ENCODE data around the gene DYRK1A.
"Not testable (repeated sequence)": the region's sequence is repeated elsewhere in the genome, so short reads cannot be mapped to it uniquely, and the experiment has no call there.

The DYRK1A gene

DNA sequence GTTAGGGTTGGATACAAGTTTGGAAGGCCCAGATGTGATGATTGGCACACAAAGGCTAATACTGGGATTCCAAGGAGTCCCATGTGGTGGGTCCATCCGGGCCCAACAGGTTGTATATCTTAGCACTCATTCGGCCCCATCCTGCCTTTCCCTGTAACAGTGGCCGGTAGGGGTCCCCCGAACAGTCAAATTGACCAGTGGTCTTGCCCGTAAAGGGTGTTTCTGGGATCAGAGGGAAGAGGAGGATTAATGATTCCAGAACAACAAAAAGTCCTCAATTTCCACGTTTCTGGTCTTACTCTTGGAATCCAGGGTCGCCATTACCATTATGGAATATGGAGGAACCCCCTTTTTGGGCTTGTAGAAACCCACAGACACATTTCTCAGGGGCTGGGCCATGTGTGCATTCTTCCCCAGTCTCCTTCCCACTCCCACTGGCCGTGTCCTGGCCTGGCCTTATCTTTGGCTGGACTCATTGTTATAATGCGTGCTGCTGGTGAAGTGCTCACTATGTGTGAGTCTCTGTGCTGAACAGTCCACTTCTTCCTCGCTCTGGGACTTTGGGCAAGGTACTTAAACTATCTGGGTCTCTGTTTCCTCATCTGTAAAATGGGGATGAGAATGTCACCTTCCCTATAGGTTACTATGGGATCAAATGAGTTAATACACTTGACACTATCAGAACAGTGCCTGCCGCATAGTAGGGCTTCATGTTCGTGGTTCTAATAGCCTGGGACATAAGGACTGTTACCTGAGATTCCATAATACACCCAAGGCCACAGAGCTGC lies 161.8 kb downstream of the DYRK1A start:
- DNase-seq (ENCODE audit: low read depth), result no peak

DNA sequence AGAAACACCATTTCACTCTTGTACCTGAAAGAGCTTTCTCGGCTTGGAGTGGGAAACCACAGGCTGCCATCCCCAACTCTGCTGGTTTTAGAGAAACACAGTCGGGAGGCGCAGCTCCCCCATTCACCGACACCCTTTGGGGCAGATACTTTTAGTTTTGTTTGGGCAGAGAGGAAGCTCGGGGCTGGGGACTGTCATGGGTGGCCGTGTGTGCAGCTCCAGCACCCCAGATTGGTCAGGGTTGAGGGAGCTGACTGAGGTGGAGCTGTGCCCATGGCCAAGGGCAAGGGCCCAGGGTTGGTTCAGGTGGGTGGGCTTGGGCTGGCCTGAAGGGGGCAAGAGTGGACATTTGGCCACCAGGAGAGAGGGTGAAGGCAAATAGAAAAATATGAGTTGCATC lies 163.1 kb downstream of the DYRK1A start:
- no peak for DNase-seq (ENCODE audit: low read depth)

DNA sequence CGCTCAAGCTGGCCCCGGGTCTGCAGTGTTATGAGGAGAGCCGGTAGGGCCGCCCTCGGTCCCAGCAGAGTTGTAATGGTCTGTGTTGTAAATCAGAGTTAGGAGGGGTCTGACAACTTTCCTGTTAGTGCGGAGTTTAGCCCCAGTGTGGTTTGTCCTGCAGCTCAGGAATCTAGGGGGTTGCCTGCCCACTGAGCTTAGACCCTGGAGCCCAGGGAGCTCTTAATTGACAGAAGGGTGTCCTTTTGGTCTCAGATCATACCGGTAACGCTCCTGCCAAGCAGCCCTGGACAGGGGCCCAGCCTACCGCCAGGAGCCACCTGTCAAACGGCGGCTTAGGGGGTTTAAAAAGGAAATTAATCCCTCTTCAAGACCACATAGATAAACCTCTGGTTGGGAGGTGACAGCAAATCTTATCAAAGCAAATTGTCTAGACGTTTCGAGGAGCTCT lies 164.4 kb downstream of the DYRK1A start:
- DNase-seq (ENCODE audit: low read depth), result no peak

DNA sequence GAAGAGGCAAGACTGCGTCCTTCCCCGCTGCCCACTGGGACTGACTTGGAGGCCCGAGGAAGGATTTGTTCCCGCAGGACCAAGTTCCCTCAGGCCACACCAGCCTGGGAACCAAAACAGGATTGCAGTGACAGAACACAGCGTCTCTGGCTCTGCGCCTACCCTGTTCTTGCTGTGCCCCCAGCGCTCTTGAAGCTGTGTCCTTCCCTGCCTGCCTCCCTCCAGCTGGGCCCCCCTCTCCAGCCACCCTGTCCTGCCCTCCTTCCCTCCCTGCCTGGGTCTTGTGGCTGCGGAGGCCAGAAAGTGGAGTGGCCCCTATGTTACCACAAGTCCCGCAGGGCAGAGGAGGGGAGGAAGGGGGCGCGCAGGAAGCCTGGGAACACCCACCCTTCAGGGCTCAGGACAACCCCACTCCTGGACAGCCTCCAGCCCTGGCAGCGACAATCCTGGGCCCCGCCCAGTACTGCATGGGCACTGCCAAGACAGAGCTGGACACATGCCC lies 164.9 kb downstream of the DYRK1A start:
- DNase-seq (ENCODE audit: low read depth), result no peak

DNA sequence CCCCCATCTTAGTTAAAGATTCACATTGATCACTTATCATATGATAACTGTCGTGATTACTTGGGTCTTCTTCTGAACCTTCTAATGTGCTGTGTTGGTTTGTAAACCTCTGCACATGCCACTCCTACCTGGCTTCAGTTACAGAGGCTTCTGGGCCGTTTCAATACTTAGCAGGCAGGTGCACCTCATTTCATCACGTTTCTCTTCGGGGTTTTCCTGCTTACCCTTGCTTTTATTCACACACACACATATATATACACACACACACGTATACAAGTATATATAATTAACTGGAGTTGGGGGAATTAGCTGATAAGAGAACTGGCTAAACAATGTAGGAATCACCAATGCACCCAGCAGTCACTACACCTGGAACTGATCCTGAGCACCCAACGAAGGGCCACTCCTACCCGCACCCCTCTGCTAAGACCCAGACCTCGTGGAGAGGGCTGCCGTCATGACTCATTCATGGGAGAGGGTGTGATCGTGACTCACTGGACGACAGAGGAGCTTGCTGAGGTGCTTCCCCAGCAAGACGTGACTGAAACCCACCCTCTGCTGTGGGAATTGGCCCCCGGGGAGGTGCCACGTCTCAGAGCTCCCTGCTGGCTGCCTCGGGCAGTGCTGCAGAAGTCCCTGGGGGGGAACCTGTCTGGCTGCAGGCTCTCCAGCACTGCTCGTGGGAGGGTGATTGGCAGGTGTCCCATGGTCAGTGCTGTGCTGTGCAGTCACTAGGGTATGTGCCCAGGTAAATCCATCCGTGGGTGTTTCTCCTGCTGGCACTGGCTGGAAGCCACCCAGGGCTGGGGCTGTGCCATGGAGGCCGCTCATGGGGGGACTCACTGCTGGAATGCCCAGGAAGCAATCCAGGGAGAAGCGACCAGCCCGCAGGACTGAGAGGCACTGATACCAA lies 166.6 kb downstream of the DYRK1A start:
- peak; percentile 26 for DNase-seq (ENCODE audit: low read depth)

DNA sequence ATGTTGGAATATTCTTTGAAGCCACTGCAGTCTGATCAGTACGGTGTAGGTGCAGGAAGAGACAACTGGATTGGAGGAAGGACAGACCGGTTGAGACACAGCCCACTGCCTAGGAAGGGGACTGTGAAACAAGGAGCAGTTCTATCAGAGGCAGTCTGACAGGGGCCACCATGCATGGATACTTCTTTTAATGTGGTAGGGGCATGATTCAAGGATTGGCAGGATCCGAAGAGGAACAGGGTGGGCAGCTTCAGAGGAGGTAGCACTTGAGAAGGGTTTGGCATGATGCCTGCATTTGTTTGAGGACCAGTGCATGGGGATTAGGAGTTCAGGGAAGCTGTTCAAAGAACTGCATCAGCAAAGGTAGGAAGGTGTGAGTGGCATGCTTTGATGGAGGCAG lies 167.9 kb downstream of the DYRK1A start:
- DNase-seq (ENCODE audit: low read depth), result no peak

DNA sequence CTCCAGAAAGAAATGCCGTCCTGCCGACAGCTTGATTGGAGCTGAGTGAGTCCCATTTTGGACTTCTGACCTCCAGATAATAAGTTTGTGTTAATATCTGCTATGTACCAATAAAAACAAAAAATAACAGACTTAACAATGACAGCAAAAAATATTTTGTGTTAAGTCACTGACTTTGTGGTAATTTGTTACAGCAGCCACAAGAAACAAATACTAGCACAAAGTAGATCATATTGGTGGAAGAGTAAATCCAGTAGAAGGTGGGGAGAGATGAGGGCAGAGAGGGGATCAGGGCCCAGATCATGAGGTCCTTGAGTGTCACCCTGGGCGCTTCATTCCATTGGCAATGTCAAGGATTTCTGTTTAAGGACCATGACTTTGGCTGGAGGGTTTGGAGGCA lies 168.6 kb downstream of the DYRK1A start:
- DNase-seq (ENCODE audit: low read depth), result no peak

DNA sequence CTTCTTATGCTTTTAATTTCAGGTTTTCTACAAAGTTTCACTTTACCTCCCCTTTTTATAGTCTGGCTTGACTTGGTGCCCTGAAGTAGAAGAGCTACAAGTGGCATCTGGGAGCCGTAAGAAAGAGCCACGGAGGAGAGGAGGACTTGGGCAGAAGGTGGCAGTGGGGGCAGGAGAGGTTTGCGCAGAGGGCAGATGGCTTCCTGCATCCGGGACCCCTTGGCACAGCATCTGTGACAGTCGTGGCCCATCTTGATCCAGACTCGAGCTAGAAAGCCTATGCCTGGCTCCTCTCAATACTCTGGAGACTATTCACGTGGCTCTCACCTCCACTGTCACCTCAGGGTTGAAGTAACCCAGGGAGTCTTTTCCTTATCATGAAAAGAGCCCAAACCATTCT lies 169.1 kb downstream of the DYRK1A start:
- no peak for DNase-seq (ENCODE audit: low read depth)

DNA sequence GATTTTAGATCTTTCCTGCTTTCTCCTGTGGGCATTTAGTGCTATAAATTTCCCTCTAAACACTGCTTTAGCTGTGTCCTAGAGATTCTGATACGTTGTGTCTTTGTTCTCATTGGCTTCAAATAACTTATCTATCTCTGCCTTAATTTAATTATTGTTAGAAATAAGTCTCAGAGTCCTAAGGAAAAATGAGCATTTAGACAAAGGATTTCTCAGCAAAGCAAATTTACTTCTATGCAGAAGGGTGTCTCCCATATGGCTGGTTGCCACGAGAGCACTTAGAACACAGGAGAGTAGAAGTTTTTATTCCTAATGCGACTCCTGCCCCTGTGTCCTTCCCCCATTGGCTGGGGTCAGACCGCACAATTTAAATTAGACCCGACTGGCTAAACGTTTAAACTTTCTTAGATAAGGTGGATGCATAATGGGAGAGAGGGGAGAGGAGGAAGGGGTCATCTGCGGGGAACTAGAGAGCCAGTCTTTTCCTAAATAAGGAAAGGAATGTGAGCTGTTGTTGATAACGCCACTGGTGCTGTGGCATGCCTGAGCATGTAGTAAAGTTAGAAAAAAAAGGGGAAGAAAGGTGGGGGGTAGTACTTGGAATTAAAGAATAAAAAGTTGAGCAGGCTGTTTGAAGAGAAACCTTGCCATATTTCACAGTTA lies 170.2 kb downstream of the DYRK1A start:
- no peak for DNase-seq (ENCODE audit: low read depth)

DNA sequence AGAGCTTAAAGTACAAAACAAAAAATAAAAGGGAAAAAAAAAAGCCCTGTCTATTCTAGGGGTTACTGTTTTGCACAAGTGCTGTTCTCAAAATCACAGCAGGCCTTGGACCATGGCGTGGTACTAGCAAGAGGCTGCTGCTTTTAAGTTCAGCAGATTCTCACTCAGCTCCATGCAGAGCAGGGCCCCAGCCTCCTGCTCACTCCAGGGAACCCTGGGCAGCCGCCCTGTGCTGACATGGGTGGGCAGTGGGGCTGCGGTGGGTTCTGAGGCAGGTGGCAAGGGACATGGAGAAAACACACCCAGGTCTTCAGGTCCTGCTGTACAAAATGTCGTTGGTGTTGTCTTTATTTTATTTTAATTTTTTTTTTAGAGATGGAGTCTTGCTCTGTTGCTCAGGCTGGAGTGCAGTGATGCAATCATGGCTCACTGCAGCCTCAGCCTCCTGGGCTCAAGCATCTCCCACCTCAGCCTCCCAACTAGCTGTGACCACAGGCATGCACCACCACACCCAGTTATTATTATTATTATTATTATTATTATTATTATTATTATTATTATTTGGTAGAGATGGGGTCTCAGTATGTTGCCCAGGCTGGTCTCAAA lies 170.9 kb downstream of the DYRK1A start:
- DNase-seq (ENCODE audit: low read depth), result no peak

DNA sequence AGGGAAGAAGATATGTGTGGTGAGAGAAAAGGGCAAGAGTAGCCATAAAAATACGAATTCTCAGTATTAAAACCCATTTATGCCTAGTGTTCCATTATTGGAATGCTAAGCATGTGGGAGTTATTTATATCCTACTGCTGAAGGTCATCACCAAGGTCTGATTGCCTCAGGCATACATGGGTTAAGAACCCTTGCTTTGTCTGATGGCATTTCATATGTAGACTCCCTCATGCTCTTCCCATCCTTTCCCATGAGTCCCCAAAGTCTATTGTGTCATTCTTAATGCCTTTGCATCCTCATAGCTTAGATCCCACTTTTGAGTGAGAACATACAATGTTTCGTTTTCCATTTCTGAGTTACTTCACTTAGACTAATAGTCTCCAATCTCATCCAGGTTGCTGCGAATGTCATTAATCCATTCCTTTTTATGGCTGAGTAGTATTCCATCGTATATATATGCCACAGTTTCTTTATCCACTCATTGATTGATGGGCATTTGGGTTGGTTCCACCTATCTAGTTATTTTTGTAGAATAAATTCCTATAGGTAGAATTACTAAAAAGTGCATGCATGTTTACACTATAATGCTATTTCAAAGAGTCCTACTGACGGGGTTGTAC lies 172.5 kb downstream of the DYRK1A start:
- DNase-seq (ENCODE audit: low read depth), result no peak

DNA sequence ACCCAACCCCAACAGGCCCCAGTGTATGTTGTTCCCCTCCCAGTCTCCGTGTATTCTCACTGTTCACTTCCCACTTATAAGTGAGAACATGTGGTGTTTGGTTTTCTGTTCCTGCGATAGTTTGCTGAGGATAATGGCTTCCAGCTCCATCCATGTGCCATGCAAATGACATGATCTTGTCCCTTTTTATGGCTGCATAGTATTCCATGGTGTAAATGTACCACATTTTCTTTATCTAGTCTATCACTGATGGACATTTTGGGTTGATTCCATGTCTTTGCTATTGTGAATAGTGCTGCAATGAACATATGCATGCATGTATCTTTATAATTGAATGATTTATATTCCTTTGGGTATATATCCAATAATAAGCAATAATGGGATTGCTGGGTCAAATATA lies 174.6 kb downstream of the DYRK1A start:
- not testable (repeated sequence) for DNase-seq (ENCODE audit: low read depth)

DNA sequence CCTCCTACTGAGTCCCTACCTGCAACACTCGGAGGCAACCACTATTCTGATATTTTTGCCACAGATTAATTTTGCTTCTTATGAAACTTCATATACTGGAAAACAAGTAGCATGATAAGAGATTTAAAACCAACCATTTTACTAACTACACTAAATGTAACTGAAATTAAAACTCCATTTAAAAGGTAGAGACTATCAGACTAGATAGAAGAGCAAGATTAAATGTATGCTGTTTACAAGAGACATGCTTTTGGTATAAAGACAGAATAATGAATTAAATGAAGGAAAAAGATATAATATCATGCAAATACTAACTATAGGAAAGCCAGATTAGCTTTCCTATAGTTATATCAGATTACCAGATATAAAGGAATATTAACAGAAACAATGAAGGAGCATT lies 175.9 kb downstream of the DYRK1A start:
- DNase-seq (ENCODE audit: low read depth), result no peak

DNA sequence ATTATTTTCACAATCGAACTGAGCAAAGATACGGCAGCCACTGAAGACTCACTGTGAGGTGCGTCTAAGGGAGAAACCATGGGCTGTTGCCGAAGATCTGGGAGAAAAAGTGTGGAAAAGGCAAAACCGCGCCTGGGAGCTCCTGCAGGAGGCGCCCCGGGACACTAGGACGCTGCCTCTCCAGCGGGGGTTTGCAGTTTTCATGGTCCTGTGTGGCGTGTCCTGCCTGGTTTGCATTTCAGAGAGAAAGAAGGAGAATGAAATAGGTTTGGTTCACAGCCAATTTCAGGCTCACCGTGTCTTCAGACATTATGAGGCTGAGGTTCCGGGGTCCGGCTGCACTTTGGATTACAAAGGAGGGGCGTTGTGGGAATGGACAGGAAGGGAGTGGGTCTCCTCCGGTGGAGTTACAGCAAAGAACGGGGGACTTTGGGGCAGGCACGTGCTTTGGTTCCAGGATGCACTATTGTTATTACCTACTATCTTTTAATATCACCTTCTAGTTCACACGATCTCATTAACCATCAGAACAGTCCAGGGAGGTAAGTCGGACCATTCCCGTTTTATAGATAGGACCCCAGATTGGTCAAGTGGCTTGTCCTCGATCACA lies 179.8 kb downstream of the DYRK1A start:
- DNase-seq (ENCODE audit: low read depth), result no peak

DNA sequence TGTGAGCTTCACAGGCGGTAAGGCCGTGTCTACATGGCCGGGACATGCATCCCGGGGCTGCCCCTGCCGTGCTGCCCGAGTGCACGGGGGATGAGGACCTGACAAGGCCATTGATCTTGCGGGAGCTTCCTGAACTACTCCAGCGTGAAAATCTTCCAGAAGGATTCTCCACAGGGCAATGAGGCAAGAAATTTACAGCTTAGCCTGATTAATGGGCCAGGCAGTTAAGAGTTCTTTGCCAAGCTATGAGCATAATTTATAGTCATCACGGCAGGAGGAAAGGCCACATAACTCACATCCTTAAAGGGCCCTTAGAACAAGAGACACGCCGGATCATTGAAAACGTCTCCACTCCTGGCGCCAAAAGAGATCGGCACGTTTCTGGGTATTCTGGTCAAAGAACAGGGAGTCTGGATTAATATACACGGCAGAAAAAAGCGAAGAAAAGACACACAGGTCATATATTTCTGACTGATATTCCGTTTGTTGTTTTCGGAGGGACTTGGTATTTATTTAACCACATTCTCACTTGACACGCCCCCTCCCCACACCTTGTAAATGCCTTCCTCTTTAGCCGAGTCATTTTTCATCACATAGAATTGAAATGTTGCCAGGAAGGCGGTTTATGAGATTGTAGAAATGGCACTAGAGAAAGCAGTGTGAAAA lies 180.5 kb downstream of the DYRK1A start:
- no peak for DNase-seq (ENCODE audit: low read depth)

DNA sequence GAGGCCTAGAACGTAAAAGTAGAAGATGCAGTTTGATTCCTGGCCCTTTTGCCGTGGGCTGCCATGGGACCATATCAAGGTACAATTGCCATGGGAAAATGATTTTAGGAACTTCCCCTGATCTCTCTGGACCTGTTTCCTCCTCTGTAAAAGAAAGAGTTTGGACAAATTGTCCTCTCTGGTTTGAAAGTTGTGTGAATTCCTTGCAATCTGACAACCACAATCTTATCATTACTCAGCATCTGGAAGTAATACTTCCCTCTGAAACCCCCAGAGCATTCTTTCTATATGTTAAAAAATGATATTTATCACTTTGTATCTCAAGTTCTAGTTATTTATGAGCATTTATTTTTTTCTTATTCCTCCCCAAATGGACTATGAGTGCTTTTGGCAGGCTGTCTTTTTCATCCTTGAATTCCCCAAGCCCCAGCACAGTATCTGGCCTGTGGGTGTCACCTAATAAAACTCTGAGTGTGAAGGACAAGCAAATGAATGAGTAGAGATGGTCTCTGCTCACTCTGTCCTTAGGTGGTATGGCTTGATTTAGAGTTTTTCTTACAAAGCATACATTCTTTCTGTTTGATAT lies 181.1 kb downstream of the DYRK1A start:
- DNase-seq (ENCODE audit: low read depth), result no peak

DNA sequence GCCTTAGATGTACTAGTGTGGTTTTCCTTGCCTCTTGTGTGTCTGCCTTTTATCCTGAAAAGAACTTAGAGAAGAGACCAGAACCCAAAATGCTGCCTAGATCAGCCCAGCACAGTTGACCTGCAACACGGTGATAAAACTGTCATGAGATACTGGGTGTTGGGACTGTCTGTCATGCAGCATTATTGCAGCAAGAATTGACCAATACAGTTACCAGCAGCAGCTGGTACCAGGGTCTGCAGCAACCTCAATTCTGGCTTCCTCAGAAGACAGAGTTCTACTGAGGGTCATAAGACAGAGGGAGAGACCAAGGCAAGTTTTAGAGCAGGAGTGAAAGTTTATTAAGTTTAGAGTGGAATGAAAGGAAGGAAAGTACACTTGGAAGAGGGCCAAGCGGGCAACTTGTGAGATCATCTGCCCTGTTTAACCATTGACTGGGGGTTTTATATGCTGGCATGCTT lies 182.0 kb downstream of the DYRK1A start:
- DNase-seq (ENCODE audit: low read depth), result no peak

DNA sequence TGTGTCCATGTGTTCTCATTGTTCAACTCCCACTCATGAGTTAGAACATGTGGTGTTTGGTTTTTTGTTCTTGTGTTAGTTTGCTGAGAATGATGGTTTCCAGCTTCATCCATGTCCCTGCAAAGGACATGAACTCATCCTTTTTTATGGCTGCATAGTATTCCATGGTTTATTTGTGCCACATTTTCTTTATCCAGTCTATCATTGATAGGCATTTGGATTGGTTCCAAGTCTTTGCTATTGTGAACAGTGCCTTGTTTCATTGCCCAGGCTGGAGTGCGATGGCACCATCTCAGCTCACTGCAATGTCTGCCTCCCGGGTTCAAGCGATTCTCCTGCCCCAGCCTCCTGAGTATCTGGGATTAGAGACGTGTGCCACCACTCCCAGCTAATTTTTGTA lies 183.2 kb downstream of the DYRK1A start:
- DNase-seq (ENCODE audit: low read depth), result not testable (repeated sequence)

DNA sequence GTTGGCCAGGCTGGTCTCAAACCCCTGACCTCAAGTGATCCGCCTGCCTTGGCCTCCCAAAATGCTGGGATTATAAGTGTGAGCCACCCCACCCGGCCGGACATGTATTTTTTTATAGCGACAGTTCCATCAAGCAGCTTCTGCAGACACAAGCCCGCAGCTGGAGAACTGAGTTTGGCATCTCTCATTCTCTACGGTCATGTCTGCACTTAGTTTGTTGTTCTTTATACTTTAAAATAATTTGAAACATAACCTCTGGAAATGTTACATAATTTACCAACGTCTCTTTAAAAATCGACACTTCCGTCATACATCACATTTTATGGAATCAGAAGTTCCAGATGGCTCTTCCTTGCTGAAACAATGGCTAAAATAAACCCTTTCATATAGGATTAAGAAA lies 183.6 kb downstream of the DYRK1A start:
- DNase-seq (ENCODE audit: low read depth), result no peak
